Activated T-helper 9 cell treated with anti-CD3 and anti-CD28 coated beads, Interleukin-2, amount 50 U/mL, for 16 hours (primary cell): ENCODE results near the gene ASZ1.
"Not testable (repeated sequence)": the region's sequence is repeated elsewhere in the genome, so short reads cannot be mapped to it uniquely, and the experiment has no call there.

Experiments
- DNase-seq: peaks from one replicate; pipeline ENCODE4 v3.0.0-alpha.2; 2020; ENCODE audit warnings: low read depth

Gene ASZ1

GRCh38 chr7:117427258-117427701 is at the start of gene ASZ1:
Gene ASZ1, minus strand, starts transcription at chr7:117427493. Its CDS starts 33 bp downstream, at chr7:117427460.
- no peak for DNase-seq

- DNase-seq: no peak
Measured at GRCh38 chr7:117476557-117477215, 49.4 kb upstream of the ASZ1 start.

GRCh38 chr7:117472335-117472734 is 45.0 kb upstream of the ASZ1 start:
- DNase-seq: no peak

GRCh38 chr7:117470777-117471176 is 43.5 kb upstream of the ASZ1 start:
- DNase-seq: no peak

GRCh38 chr7:117468174-117468573 is 40.9 kb upstream of the ASZ1 start:
- no peak for DNase-seq

GRCh38 chr7:117460815-117461214 is 33.5 kb upstream of the ASZ1 start:
- DNase-seq: not testable (repeated sequence)

- no peak for DNase-seq
Measured at GRCh38 chr7:117459735-117460134, 32.4 kb upstream of the ASZ1 start.

GRCh38 chr7:117458977-117459583 is 31.8 kb upstream of the ASZ1 start:
- DNase-seq: no peak

GRCh38 chr7:117448655-117449054 is 21.4 kb upstream of the ASZ1 start:
- DNase-seq: no peak

GRCh38 chr7:117446220-117446815 is 19.0 kb upstream of the ASZ1 start:
- DNase-seq: no peak

GRCh38 chr7:117445206-117445605 is 17.9 kb upstream of the ASZ1 start:
- DNase-seq: no peak

- no peak for DNase-seq
Measured at GRCh38 chr7:117444646-117445045, 17.4 kb upstream of the ASZ1 start.

- no peak for DNase-seq
Measured at GRCh38 chr7:117435475-117436043, 8.3 kb upstream of the ASZ1 start.

GRCh38 chr7:117424090-117424829 is 3.0 kb downstream of the ASZ1 start:
- no peak for DNase-seq

- not testable (repeated sequence) for DNase-seq
Measured at GRCh38 chr7:117414591-117414990, 12.7 kb downstream of the ASZ1 start.

GRCh38 chr7:117412946-117413559 is 14.2 kb downstream of the ASZ1 start:
- DNase-seq: no peak

GRCh38 chr7:117412390-117412789 is 14.9 kb downstream of the ASZ1 start:
- no peak for DNase-seq

GRCh38 chr7:117411539-117411938 is 15.8 kb downstream of the ASZ1 start:
- no peak for DNase-seq

- DNase-seq: no peak
Measured at GRCh38 chr7:117408831-117409230, 18.5 kb downstream of the ASZ1 start.

- no peak for DNase-seq
Measured at GRCh38 chr7:117405519-117405918, 21.8 kb downstream of the ASZ1 start.

- DNase-seq: no peak
Measured at GRCh38 chr7:117403737-117404136, 23.6 kb downstream of the ASZ1 start.

GRCh38 chr7:117402109-117402508 is 25.2 kb downstream of the ASZ1 start:
- no peak for DNase-seq
